Transverse colon (tissue), 4 donors: ENCODE measurements around the gene ARL11.

Experiments used
- CTCF ChIP-seq, 5 experiments: fragments of 200-600 bp in 3 of 5; fragments of 450-650 bp in 2 of 5; sonication (generic) in 3 of 5; IDR thresholded peaks; 1 replicate in 2 of 5; 2 replicates in 3 of 5; pipeline ENCODE4 v1.5.1; 2016 to 2017; ENCODE audit warnings: antibody characterized with exemption in 5 of 5, inconsistent platforms in 3 of 5, mild to moderate bottlenecking in 2 of 5, moderate library complexity in 1 of 5
- POLR2AphosphoS5 ChIP-seq, 3 donors: sonication (generic); formaldehyde crosslinking; IDR thresholded peaks; one replicate each; pipeline ENCODE4 v1.6.1; 2016; ENCODE audit warnings: antibody characterized with exemption in 3 of 3

- no peak for TF ChIP-seq CTCF (IDR thresholded peaks at IDR 0.05)
- TF ChIP-seq POLR2AphosphoS5 (IDR thresholded peaks at IDR 0.05), result no peak
Observed at GRCh38 chr13:49625392-49626079, 2.8 kb upstream of the ARL11 start.
